ENCODE data around the gene SUPT4H1.
A peak's percentile ranks its signal among the peaks of the same experiment; 100 is the strongest.
"Not testable (repeated sequence)": the region's sequence is repeated elsewhere in the genome, so short reads cannot be mapped to it uniquely, and the experiment has no call there.

The SUPT4H1 gene

GRCh38 chr17:58363457-58364185 lies 11.6 kb upstream of the SUPT4H1 start:
- no peak for DNase-seq (ENCODE audit: low read depth in 2 of 2)

- DNase-seq (ENCODE audit: low read depth in 2 of 2): no peak
Observed at GRCh38 chr17:58362368-58363014, 10.5 kb upstream of the SUPT4H1 start.

- DNase-seq (ENCODE audit: low read depth in 2 of 2): no peak
Observed at GRCh38 chr17:58360296-58361063, 8.5 kb upstream of the SUPT4H1 start.

GRCh38 chr17:58358408-58359172 lies 6.6 kb upstream of the SUPT4H1 start:
- DNase-seq (ENCODE audit: low read depth in 2 of 2): no peak

- no peak for DNase-seq (ENCODE audit: low read depth in 2 of 2)
Observed at GRCh38 chr17:58357312-58358297, 5.6 kb upstream of the SUPT4H1 start.

GRCh38 chr17:58356231-58356630 lies 4.2 kb upstream of the SUPT4H1 start:
- DNase-seq (ENCODE audit: low read depth in 2 of 2): no peak

- DNase-seq (ENCODE audit: low read depth in 2 of 2): no peak
Observed at GRCh38 chr17:58354541-58355216, 2.7 kb upstream of the SUPT4H1 start.

- no peak for DNase-seq (ENCODE audit: low read depth in 2 of 2)
Observed at GRCh38 chr17:58353389-58353825, 1.4 kb upstream of the SUPT4H1 start.

GRCh38 chr17:58352596-58353388 lies 791 bp upstream of the SUPT4H1 start:
- DNase-seq (ENCODE audit: low read depth in 2 of 2): no peak

- DNase-seq (ENCODE audit: low read depth in 2 of 2): no peak
Observed at GRCh38 chr17:58351182-58351581, 819 bp downstream of the SUPT4H1 start.

- DNase-seq (ENCODE audit: low read depth in 2 of 2): no peak
Observed at GRCh38 chr17:58348038-58348437, 4.0 kb downstream of the SUPT4H1 start.

GRCh38 chr17:58345500-58345899 lies 6.5 kb downstream of the SUPT4H1 start:
- DNase-seq (ENCODE audit: low read depth in 2 of 2): no peak

- DNase-seq (ENCODE audit: low read depth in 2 of 2): peak in 1 of 2 donors; percentile 58
Observed at GRCh38 chr17:58344791-58345157, 7.2 kb downstream of the SUPT4H1 start.

- peak; percentile 86 to 90 for DNase-seq (ENCODE audit: low read depth in 2 of 2)
Observed at GRCh38 chr17:58344047-58344790, 7.8 kb downstream of the SUPT4H1 start.

GRCh38 chr17:58343131-58343530 lies 8.9 kb downstream of the SUPT4H1 start:
- no peak for DNase-seq (ENCODE audit: low read depth in 2 of 2)

GRCh38 chr17:58341861-58342475 lies 10.0 kb downstream of the SUPT4H1 start:
- DNase-seq (ENCODE audit: low read depth in 2 of 2): no peak

GRCh38 chr17:58341136-58341860 lies 10.7 kb downstream of the SUPT4H1 start:
- not testable (repeated sequence) for DNase-seq (ENCODE audit: low read depth in 2 of 2)

Data from stimulated activated CD8-positive, alpha-beta memory T cell treated with anti-CD3 and anti-CD28 coated beads, Interleukin-15, amount 100 ng/mL, for 48 hours (primary cell).